Heart left ventricle (tissue), 16 donors: ENCODE results near the gene LRRTM2. TPM values are rescaled to one million over a fixed set of nuclear protein-coding genes. Genes with fewer than 3 reads are reported as not detected.

ENCODE experiments used
- ATAC-seq, 4 donors: fragments of 200-7000 bp; cut with Tn5 transposase; one replicate each; pipeline ENCODE4 v1.9.1; 2020 to 2022; ENCODE audit warnings: moderate library complexity in 4 of 4, mild to moderate bottlenecking in 3 of 4, moderate number of reproducible peaks in 1 of 4
- DNase-seq, 5 donors: peaks; one replicate each; pipeline ENCODE4 v3.0.0-alpha.2; 2020
- H3K27ac ChIP-seq, 12 donors: fragments of 200-600 bp; sonication (generic) in 4 of 12; one replicate each; pipeline versions ENCODE4 v1.5.0 to v1.8.0; 2016 to 2022; ENCODE audit warnings: mild to moderate bottlenecking in 2 of 12
- H3K27me3 ChIP-seq, 9 donors: fragments of 200-600 bp; sonication (generic) in 2 of 9; one replicate each; pipeline versions ENCODE4 v1.5.1 to v1.8.0; 2016 to 2022; ENCODE audit warnings: mild to moderate bottlenecking in 3 of 9
- H3K36me3 ChIP-seq, 9 donors: fragments of 200-600 bp; sonication (generic) in 2 of 9; one replicate each; pipeline versions ENCODE4 v1.5.0 to v1.8.0; 2018 to 2022; ENCODE audit warnings: mild to moderate bottlenecking in 2 of 9
- H3K4me1 ChIP-seq, 12 donors: fragments of 200-600 bp; sonication (generic) in 4 of 12; one replicate each; pipeline versions ENCODE4 v1.5.0 to v1.8.0; 2016 to 2022; ENCODE audit warnings: mild to moderate bottlenecking in 3 of 12
- H3K4me3 ChIP-seq, 12 donors: fragments of 200-600 bp; sonication (generic) in 4 of 12; one replicate each; pipeline versions ENCODE4 v1.5.0 to v1.8.0; 2017 to 2022; ENCODE audit warnings: mild to moderate bottlenecking in 9 of 12, moderate library complexity in 4 of 12
- H3K9me3 ChIP-seq, 12 donors: fragments of 200-600 bp; sonication (generic) in 4 of 12; one replicate each; pipeline versions ENCODE4 v1.5.0 to v1.8.0; 2016 to 2022; ENCODE audit warnings: mild to moderate bottlenecking in 1 of 12
- CTCF ChIP-seq, 12 donors: fragments of 200-600 bp; sonication (generic) in 4 of 12; IDR thresholded peaks; one replicate each; pipeline versions ENCODE4 v1.5.0 to v1.8.0; 2018 to 2022; ENCODE audit warnings: antibody characterized with exemption in 12 of 12, mild to moderate bottlenecking in 5 of 12
- POLR2A ChIP-seq, 2 donors: fragments of 450-650 bp; IDR thresholded peaks; one replicate each; pipeline ENCODE4 v1.6.1; 2017; ENCODE audit warnings: antibody characterized with exemption in 2 of 2, mild to moderate bottlenecking in 2 of 2, moderate library complexity in 2 of 2
- WGBS, 4 donors: extraction: QIAGEN DNeasy Blood & Tissue Kit in 2 of 4; methylation state at CpG; one replicate each; pipeline versions ENCODE4 v1.1.5 to v1.1.7; 2013 to 2018; 5-methylcytosine and 5-hydroxymethylcytosine counted together
- intact Hi-C, 10 donors: fragments of 100-400 bp; cut with DNase I; formaldehyde crosslinking; loops; one replicate each; pipeline versions ENCODE4 v1.11.1 to v1.14.2; 2022
- polyA plus RNA-seq, 2 donors: library from polyadenylated mRNA; stranded (reverse); fragments of 200-250 nt; gene quantifications; one replicate each; pipeline ENCODE4 v1.2.3, GENCODE V29; 2013
- total RNA-seq, 9 donors: library from RNA; depleted of rRNA in 2 of 9; stranded (reverse); fragments of >200 nt in 2 of 9; fragmentation: NEBNext Ultra II Directional in 3 of 9; extraction: Animal tissue kit (Norgen Biotek cat#: 25700) in 3 of 9; gene quantifications; one replicate each; pipeline versions ENCODE4 v1.1.0 to v1.2.4, GENCODE V29; 2016 to 2023
- donor health status: ischemic (EF 13 %, LVEDD 7.1; RV severe dilation, severe dysfunction).
- donor health status: healthy with polysubstance abuse.
- donor health status: DM: no; HTN: yes; CAD: no.
- donor health status: DM: no; HTN: no; CAD: no.
- donor health status: ischemic (EF 25% LVEDD 6.9; RV normal size, moderate dysfunction).
- donor health status: ischemic (EF 25% LVEDD 5.7; RV mildly dilated, moderate dysfunction).
- donor health status: healthy.
- donor health status: DM: yes; HTN: yes; CAD: no.
- donor health status: ischemic (EF 35%, LVEDD 5.7; RV mildly dilated, moderate dysfunction).
- donor health status: nonischemic (EF 11% LVEDD 7.7; RV severe dilation, severe dysfunction).
- donor health status: DM: yes; HTN: yes; CAD: no.
- donor health status: PGD.
- donor health status: ischemic (EF 29% LVEDD 5.4; RV normal size, mild dysfunction).
- donor health status: nonischemic (EF 23%, LVEDD 6.1; RV moderate dilation, normal function).

Gene LRRTM2
- total and polyA plus RNA-seq, 11 donors = 0.06 to 0.23 (median 0.16) TPM; not detected in 7

- no peak for TF ChIP-seq POLR2A (IDR thresholded peaks at IDR 0.05)
- no peak for TF ChIP-seq CTCF (IDR thresholded peaks at IDR 0.05)
- H3K4me3 ChIP-seq = no peak overlapping the region
- H3K27ac ChIP-seq = no peak overlapping the region
- H3K27me3 ChIP-seq = no peaks in the 10 kb centered on the region
- ATAC-seq = no peak
- peaks cover 0 to 5% (median 0%) of the 10 kb centered on the region in 12 donors for H3K9me3 ChIP-seq
- intact Hi-C loops = no loop called here
- peaks cover 0 to 8% (median 0%) of the 10 kb centered on the region in 9 donors for H3K36me3 ChIP-seq
- WGBS, 4 donors = 86 to 90% (median 90%) methylated on average over 4 of the region's 4 CpGs
- peaks cover 5 to 74% (median 34%) of the 10 kb centered on the region in 12 donors for H3K4me1 ChIP-seq
- DNase-seq = no peak
Measured at GRCh38 chr5:138876811-138877210, 1.7 kb upstream of the LRRTM2 start.

- 91 to 96% (median 94%) methylated on average over 3 of the region's 3 CpGs for WGBS, 4 donors
- Histone ChIP-seq H3K4me3 (no peak overlapping the region), H3K27me3 (no peaks in the 10 kb centered on the region), H3K27ac (no peak overlapping the region), H3K4me1 (peaks cover 5 to 73% (median 39%) of the 10 kb centered on the region in 12 donors), H3K9me3 (peaks cover 0 to 5% (median 0%) of the 10 kb centered on the region in 12 donors), H3K36me3 (peaks cover 0 to 8% (median 0%) of the 10 kb centered on the region in 9 donors)
- intact Hi-C loops = no loop called here
- no peak for DNase-seq
- ATAC-seq = no peak
- TF ChIP-seq CTCF (IDR thresholded peaks at IDR 0.05) (no peak), POLR2A (IDR thresholded peaks at IDR 0.05) (no peak)
Measured at GRCh38 chr5:138875946-138876345, 811 bp upstream of the LRRTM2 start.

GRCh38 chr5:138875552-138875875, 379 bp upstream of the LRRTM2 start:
- Histone ChIP-seq H3K27me3 (no peaks in the 10 kb centered on the region), H3K27ac (no peak overlapping the region), H3K36me3 (peaks cover 0 to 5% (median 0%) of the 10 kb centered on the region in 9 donors), H3K4me3 (no peak overlapping the region), H3K9me3 (peaks cover 0 to 5% (median 0%) of the 10 kb centered on the region in 12 donors), H3K4me1 (peaks cover 5 to 77% (median 42%) of the 10 kb centered on the region in 12 donors)
- intact Hi-C loops = no loop called here
- DNase-seq = no peak
- 73 to 79% (median 76%) methylated on average over 2 of the region's 2 CpGs for WGBS, 4 donors
- TF ChIP-seq CTCF (IDR thresholded peaks at IDR 0.05) (no peak), POLR2A (IDR thresholded peaks at IDR 0.05) (no peak)
- no peak for ATAC-seq

- H3K36me3 ChIP-seq = peaks cover 0 to 4% (median 0%) of the 10 kb centered on the region in 9 donors
- peaks cover 5 to 81% (median 54%) of the 10 kb centered on the region in 12 donors for H3K4me1 ChIP-seq
- TF ChIP-seq POLR2A (IDR thresholded peaks at IDR 0.05) (no peak), CTCF (IDR thresholded peaks at IDR 0.05) (no peak)
- H3K4me3 ChIP-seq = no peak overlapping the region
- ATAC-seq = no peak
- whole genome bisulfite sequencing, 4 donors = 67 to 82% (median 78%) methylated on average over 6 of the region's 6 CpGs
- peaks cover 0 to 5% (median 0%) of the 10 kb centered on the region in 12 donors for H3K9me3 ChIP-seq
- intact Hi-C loops = no loop called here
- no peak for DNase-seq
- no peak overlapping the region for H3K27ac ChIP-seq
- no peaks in the 10 kb centered on the region for H3K27me3 ChIP-seq
Measured at GRCh38 chr5:138874241-138874640, 894 bp downstream of the LRRTM2 start.
